ENCODE data around the gene TMC5.
A peak's percentile ranks its signal among the peaks of the same experiment; 100 is the strongest.

Gene TMC5

DNA sequence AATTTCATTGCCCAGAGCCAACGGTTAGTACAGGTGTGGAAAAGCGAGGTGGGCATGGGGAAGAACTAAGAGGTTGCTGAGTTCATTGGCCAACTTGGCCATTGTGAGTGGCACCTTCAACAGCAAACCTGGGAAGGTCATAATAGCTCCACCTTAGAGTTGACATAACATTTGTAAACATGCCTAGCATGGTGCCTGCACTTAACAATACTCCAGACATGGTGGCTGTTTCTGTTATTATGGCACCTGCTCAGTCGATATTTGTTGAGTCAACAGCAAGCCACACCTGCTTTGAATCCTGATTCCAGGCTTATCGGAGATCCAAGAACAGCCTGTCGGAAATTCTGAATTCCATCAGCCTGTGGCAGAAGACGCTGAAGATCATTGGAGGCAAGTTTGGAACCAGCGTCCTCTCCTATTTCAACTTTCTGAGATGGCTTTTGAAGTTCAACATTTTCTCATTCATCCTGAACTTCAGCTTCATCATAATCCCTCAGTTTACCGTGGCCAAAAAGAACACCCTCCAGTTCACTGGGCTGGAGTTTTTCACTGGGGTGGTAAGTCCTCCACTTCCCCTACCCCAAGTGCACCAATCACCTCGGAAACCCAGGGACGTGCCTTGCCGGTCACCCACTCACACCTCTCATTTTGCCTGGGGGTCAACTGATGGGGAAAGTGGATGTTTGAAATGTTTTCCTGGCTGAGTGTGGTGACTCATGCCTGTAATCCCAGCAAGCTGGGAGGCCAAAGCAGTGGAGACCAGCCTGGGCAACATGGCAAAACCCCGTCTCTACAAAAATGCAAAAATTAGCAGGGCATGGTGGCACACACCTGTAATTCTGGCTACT lies 46.0 kb downstream of the TMC5 start:
- DNase-seq: no peak

DNA sequence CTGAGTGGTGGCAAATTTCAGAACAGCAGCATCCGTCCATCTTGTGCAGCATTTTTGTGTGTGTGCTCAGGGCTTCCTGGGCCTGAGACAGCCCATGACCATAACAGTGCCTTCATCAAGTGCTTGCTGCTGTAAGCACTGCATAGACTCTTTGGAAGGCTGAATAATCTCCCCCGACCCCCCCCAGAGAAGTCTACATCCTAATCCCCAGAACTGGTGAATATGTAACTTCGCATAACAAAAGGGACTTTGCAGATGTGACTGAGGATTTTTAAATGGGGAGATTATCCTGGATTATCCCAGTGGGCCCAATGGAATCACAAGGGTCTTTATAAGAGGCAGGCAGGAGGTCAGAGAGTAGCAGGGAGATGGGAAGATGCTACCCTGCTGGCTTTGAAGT lies 50.6 kb downstream of the TMC5 start:
- DNase-seq: no peak

DNA sequence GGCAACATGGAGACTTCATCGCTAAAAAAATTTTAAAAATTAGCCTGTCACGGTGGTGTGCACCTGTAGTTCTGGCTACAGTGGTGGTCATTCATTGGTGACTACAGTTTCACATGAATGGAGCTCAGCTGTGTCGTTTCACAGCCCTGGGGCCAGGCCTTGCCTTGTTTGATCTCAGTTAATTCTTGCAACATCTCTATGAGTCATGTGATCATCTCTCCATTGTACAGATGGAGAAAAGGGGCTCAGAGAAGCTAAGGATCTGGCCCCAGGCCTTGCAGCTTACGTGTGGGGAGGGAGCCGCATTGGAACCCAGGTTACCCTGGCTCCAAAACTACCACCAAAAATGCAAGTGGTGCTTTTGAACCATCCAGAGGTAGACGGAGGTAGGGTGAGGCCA lies 54.8 kb downstream of the TMC5 start:
- no peak for DNase-seq

DNA sequence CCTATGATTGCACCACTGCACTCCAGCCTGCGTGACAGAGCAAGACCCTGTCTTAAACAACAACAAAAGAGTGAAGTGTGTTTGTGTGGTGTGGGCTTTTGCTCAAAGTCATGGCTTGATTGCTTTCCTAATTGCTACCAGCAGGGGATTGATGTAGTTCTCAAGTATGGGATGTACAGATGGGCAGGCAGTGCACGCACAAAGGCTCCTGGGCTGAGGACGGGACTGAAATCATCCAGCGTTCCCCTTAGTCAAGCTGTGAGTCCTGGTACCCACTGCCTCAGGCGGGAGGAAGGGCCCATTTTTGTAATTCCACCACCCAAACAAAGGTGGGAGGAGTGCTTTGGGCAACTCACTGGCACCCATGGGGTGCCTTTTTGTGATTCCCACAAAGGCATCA lies 56.9 kb downstream of the TMC5 start:
- no peak for DNase-seq

DNA sequence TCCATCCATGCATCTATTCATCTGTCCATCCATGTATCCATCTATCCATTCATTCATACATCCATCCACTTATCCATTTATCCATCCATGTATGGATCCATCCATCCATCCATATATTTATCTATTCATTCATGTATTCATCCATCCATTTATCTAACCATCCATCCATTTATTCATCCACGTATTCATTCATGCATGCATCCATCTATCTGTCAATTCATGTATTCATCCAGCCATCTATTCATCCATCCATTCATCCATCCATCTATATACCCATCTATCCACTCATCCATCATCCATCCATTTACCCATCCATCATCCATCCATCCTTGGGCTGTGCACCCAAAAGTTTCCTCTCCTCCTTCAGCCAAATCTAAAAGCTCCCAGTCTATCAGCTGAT lies 60.8 kb downstream of the TMC5 start:
- no peak for DNase-seq

DNA sequence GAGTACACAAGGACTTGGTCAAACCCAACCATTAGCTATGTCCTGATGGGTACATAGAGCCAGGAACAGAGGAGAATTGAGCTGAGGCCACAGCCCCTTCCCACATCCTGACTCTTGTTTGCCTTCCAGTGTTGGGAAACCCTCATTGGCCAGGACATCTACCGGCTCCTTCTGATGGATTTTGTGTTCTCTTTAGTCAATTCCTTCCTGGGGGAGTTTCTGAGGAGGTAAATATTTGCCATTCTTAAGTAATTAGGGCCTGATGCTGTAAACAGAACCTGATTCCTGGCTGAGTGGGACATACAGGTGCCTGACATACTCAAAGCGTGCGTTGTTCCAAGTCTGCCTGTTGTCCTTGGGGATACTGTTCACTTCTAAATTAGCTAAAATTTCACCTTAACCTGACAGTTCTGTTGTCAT lies 61.6 kb downstream of the TMC5 start:
- DNase-seq: no peak

DNA sequence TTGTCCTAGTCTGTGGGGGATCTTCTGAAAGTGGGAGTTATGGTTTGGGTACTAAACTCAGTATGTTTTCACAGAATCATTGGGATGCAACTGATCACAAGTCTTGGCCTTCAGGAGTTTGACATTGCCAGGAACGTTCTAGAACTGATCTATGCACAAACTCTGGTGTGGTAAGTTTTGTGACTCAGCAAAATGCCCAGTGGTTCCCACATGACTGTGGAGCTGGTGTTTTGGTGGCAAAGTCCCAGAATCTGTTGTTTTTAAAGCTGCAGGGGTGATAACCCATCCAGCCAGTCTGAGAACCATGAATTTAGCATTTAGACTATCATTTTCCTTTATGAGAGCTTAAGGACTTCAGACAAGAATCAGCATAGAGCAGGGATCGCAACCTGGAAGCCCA lies 63.6 kb downstream of the TMC5 start:
- DNase-seq: no peak

DNA sequence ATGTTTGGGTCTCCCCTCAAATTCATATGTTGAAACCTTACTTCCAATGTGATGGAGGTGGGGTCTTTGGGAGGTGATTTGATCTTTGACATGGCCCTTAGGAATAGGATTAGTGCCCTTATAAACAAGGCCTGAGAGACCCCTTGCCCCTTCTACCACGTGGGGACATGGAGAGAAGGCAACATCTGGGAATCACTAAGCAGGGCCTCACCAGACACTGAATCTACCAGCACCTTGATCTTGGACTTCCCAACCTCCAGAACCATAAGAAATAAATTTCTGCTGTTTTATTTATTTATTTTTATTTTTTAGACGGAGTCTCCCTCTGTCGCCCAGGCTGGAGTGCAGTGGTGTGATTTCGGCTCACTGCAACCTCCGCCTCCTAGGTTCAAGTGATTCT lies 64.1 kb downstream of the TMC5 start:
- DNase-seq: no peak

DNA sequence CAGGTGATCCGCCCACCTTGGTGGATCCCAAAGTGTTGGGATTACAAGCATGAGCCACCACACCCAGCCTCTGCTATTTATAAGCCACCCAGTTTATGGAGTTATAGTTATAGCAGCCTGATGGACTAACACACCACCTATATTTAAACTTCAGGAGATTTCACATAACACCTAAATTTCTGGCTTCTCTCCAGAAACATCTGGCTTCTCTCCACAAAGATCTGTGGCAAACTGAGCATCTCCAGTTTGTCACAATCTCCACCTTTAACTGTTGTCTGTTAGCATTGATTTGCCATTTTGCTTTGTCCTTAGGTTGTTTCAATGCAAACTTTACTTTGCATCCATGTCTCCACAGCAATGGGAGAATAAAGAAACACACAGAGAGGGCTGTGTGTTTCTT lies 64.6 kb downstream of the TMC5 start:
- DNase-seq: no peak

DNA sequence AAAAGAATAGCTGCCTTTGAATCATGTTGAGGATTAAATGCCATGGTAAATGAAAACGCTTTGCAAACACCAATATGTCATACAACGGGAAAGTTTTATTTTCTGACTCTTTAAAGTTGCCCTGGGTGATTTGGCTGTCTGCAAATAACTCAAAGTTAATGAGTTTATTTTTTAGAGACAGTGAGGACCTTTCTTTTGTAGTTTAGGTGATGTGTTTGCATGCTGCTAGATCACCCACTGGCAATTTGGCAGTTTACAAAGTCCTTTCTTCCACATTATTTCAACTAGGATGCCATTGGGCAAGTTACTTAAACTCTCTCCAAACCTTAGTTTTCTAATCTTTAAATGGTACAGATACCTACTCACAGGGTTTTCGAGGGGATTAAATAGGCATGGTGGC lies 66.4 kb downstream of the TMC5 start:
- DNase-seq: no peak

DNA sequence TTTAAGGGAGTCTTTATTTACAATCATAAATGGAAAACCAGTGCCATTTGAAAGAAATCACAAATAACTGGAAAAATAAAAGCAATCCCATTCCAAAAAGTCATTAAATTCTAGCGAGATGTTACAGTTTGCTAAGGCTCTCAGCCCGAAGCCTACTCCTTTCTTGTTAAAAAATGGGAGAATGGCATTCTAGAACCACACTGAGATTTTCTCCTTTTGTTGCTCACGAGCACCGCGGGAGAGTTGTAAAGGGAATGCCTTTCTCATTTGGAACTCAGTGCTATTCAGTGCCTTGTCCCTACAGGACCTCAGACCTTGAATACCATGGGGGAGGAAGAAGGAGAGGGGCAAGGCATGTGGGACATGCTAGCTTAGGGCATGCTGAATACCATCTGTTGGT lies 67.9 kb downstream of the TMC5 start:
- DNase-seq: no peak

DNA sequence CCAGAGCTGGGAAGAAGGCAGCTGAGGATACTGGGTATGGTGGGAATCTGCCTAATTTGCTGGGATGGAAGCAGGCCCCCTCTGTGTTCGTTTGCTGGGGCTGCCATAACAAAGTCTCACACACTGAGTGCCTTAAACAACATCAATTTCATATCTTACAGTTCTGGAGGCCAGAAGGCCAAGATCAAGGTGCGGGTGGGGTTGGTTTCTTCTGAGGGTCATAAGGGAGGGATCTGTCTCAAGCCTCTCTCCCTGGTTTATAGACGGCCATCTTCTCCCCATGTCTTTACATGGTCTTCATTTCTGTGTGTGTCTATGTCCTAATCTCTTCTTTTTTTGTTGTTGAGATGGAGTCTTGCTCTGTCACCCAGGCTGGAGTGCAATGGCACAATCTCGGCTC lies 68.4 kb downstream of the TMC5 start:
- no peak for DNase-seq

DNA sequence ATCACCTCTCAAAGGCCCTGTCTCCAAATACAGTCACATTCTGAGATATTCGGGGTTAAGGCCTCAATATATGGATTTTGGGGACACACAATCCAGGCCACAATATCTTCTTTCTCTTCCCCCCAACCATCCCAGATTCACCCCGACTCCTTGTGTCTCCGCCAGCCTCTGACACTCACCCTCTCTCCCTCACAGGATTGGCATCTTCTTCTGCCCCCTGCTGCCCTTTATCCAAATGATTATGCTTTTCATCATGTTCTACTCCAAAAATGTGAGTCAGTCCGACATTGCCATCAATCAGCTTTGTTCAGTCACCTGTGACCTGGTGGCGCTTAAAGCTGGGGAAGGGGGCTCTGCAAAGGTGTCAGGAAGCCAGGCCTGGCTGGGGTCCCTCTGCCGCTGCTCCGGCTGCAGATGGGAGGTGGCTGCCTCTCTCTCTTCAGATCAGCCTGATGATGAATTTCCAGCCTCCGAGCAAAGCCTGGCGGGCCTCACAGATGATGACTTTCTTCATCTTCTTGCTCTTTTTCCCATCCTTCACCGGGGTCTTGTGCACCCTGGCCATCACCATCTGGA lies 69.2 kb downstream of the TMC5 start:
- no peak for DNase-seq

DNA sequence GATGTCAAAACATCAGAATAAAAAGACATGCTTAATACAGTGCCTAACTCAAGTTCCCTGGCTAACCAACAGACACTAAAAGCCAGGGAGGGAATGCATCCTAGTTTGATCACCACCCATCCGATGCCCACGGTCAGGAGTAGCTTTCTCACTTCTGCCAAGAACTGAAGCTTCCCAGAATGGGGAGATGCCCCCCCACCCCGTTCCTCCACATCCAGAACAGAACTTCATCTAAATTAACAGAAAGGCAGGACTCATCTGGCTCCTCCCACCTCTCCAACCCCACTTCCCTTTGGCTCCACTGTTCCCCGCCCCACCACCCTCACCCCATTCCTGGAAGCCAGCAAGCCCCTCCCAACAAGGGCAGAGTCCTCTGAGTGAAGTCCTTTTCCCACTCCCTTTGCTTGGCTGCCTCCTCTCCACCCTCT lies 70.5 kb downstream of the TMC5 start:
- DNase-seq: no peak

DNA sequence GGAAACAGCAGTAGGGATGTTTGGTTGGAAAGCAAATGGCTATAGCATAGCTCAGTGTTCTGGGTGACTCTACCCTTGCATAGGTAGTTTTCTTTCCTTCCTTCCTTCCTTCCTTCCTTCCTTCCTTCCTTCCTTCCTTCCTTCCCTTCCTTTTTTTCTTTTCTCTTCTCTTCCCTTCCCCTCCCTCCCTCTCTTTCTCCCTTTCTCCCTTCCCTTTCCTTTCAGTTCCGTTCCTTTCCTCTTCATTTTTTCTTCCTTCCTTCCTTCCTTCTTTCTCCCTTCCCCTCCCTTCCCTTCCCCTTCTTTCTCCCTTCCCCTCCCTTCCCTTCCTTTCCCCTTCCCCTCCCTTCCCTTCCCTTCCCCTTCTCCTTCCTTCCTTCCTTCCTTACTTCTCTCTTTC lies 72.9 kb downstream of the TMC5 start:
- no peak for DNase-seq

DNA sequence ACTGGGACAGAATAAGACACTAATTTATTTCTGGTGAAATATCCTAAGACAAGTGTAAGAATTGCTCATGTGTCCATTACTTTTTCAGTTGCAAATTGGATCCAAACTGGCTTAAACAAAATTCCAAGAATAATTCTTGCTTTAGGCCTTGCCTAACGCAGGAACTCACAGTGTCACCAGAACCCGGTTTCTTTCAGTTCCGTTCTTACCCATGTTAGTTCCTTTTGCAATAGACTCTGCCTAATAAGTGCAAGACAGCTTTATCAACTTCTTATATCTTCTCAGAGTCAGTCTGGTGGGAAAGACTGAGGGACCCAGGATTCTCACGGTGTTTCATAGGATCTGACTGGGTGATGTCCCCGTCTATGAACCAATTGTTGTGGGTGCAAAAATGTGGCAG lies 79.5 kb downstream of the TMC5 start:
- no peak for DNase-seq

DNA sequence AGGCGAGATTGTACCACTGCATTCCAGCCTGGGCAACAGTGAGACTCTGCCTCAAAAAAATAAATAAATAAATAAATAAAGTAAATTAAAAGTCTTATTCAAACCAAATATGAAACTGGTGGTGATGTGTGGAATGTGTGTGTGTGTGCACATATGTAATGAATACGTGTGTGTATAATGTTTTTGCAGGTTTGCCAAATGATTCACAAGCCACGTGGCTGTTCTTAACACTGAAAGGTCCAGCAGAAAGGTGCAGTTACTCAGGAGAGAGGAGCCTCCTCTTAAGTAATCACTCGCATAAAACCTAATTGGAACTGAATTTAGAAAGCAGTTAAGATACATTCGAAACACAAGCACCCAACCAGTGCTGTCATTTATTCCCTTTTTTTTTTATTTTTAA lies 81.3 kb downstream of the TMC5 start:
- DNase-seq: no peak

DNA sequence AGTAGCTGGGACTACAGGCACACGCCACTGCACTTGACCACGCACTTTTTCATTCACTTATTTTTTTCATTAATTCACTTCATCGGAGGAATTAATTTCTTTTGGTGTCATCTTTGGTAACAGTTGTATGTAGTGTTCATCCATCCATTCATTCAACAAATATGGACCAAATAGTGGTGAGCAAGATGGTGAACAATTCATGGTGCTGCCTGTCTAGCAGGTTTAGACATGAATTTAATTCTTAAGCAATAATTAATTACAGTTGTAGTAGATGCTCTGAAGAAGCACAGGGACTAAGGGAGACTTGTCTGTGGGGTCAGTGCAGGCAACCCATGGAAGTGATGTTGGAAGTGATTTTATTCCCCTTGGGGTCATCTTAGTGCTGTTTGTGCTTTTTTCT lies 81.8 kb downstream of the TMC5 start:
- no peak for DNase-seq

DNA sequence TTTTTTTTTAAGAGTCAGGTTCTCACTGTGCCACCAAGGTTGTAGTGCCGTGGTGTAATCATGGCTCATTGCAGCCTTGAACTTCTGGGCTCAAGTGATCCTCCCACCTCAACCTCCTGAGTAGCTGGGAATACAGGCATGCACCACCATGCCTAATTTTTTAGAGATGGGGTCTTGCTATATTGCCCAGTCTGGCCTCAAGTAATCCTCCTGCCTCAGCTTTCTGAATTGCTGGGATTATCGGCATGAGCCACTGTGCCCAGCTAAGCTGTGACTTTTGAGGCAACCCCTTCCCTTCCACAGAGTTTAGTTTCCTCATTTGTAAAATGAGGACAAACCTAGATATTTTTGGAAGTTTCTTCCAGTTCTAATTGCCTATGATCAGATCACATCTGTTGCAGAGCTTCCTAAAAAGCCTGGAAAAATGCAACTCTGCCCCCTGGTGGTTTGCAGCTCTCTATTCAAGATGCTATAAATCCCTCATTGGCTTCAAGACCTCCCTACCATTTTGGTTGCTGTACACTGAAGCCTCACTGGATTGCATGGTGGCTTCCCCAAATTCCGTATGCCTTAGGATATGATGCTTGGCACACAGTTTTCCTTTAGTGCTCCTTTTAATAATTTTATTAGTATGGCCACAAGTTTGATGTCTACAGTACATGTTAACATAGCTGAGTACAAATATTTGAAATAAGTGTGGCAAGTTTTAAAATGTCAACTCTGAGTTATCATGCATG lies 84.9 kb downstream of the TMC5 start:
- peak; percentile 75 for DNase-seq

DNA sequence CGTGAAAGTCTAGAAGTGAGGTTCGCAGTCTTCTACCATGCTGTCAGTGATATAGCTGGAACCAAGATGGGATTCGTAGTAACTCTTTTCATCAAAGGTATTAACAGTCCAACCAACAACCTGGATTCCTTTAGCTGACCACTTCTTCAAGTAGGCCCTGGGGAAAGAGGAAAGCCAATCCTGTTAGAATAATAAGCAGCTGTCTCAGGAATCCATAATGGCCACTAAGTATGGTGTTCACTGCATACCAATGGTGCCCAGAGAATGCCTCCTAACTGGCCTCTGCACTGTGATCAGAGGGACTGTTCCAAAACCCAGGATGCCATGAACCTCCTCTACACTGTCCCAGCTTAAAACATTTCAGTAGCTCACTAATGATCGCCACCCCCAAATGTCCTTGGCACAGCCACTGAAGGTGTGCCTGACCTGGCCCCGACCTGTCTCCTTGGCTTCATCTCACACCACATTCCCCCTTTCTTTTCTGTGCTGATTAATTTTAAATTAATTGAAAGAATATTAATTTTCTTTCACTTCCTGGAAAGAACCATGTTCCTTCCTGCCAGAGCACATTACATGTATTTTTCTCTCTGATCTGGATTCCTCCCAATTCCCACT lies 85.9 kb downstream of the TMC5 start:
- no peak for DNase-seq

DNA sequence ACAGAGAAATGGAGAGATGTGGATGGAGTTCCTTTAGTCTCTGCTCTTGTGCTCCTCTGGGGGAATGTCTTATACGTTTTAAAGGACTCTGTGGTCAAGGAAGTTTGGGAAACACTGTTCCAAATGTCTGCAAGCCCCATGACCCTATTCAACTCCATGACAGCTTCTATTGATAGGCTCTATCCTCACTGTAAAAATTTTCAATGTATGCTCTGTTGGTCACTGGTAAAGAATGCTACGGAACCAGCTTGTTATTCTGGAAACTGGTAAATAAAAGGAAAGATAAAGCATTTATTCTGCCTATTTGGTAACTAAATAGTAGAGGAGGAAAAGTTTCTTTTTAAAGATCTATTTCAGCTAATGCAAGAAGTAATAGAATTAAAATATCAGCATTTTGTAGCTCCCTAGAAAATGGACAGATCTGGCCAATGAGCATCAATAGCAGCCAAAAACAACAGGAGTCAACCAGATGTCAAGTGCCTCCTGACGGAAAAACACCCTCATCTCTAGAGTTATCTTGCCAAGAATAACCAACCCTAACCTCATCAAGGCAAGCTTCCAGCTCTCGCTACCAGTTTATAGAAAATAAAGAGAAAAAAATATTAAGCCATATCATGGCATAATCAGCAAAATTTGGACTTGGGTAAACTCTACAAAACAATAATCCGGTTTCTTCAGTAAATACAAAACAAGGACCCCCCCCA lies 88.1 kb downstream of the TMC5 start:
- DNase-seq: no peak

DNA sequence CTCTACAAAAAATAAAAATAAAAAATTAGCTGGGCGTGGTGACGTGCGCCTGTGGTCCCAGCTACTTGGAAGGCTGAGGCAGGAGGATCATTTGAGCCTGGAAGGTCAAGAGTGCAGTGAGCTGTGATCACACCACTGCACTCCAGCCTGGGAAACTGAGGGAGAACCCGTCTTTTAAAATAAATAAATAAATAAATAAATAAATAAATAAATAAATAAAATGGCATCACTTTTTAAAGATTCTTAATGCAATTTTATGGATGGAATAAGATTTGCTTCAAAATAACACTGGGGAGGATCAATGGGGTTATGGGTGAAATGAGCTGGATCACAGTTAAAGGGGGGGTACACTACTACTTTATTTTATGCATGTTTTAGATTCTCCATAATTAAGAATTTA lies 89.3 kb downstream of the TMC5 start:
- DNase-seq: no peak

DNA sequence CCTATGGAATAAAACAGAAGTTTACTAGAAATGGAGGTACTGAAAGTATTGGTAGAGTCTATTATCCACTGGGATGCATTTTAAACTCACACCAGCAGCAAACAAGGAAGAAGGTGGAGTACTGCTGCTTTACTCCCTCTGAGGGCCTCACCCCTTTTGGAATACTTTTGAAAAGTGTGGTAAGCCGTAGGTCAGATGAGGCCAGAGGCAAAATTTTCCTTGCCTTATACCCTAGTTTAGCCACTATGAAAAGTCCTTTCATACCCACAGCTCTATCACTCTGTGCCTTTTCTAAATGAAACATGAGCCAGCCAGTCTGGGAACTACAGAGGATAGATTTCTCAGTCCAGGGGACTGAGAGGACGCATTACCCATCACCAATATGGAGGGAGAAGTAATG lies 90.2 kb downstream of the TMC5 start:
- DNase-seq: no peak
